ENCODE results near the gene SORCS2.

SORCS2 gene

DNA sequence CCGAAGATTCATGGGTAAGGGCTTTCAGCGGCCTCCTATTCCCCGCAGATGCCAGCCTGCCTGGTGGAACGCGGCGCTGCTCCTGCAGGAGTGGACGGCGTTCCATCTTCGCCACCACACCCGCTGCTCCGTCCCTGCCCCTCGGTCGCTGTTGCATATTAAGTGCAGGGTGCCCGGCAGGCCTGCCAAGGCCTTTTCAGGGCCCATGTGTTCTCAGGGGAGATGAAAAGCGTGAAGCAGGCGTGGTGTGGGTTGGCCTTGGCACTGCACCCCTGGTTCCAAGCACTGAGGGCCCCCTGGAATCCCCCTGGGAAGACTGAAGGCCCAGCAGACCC, 52.0 kb downstream of the SORCS2 start:
- H2AK5ac ChIP-seq (ENCODE audit: low read length, severe bottlenecking) = no peak overlapping the region
- H2BK120ac ChIP-seq (ENCODE audit: low read depth, low read length) = no peak overlapping the region
- H3K4me3 ChIP-seq (ENCODE audit: insufficient read depth in 1 of 2, low read depth in 1 of 2, low read length in 2 of 2) = no peak overlapping the region
- H4K8ac ChIP-seq (ENCODE audit: low read length) = no peak overlapping the region
- H3K4me2 ChIP-seq (ENCODE audit: low read length, poor library complexity, severe bottlenecking) = no peak overlapping the region
- no peaks in the 10 kb centered on the region for H3K36me3 ChIP-seq (ENCODE audit: control insufficient read depth in 1 of 2, insufficient read depth in 2 of 2, low read depth in 1 of 2, low read length in 2 of 2)
- H2BK5ac ChIP-seq (ENCODE audit: low read depth, low read length, poor library complexity, severe bottlenecking) = no peak overlapping the region
- no peak overlapping the region for H3K4ac ChIP-seq (ENCODE audit: low read depth in 1 of 2, low read length in 2 of 2)
- H3K79me1 ChIP-seq (replicated peaks; ENCODE audit: low read length, poor library complexity, severe bottlenecking) = peaks cover 2% of the 10 kb centered on the region
- no peak overlapping the region for H3K14ac ChIP-seq (ENCODE audit: low read length in 2 of 2)
- H3K23ac ChIP-seq (ENCODE audit: low read length in 2 of 2) = no peak overlapping the region
- H3K27me3 ChIP-seq (ENCODE audit: control insufficient read depth in 1 of 2, insufficient read depth in 1 of 2, low read length in 2 of 2) = peaks cover 27 to 41% of the 10 kb centered on the region in 2 experiments
- H2AFZ ChIP-seq (ENCODE audit: low read depth, low read length) = no peak overlapping the region
- H3K9ac ChIP-seq (ENCODE audit: low read length) = no peak overlapping the region
- no peak overlapping the region for H2BK15ac ChIP-seq (ENCODE audit: low read depth, poor library complexity, severe bottlenecking)
- no peak overlapping the region for H4K91ac ChIP-seq (ENCODE audit: low read length)
- peaks cover 7% of the 10 kb centered on the region for H3K9me3 ChIP-seq (ENCODE audit: control insufficient read depth, low read length)
- WGBS = 85% methylated on average over 16 of the region's 16 CpGs
- no peak overlapping the region for H2BK12ac ChIP-seq (ENCODE audit: low read length in 2 of 2)
- H3K18ac ChIP-seq (ENCODE audit: low read depth in 1 of 2, low read length in 2 of 2) = no peak overlapping the region
- H3K4me1 ChIP-seq (ENCODE audit: control insufficient read depth, insufficient read depth, low read depth, low read length) = peaks cover 4% of the 10 kb centered on the region
- H3K27ac ChIP-seq (ENCODE audit: low read length, poor library complexity, severe bottlenecking) = no peak overlapping the region
- no peak for DNase-seq

DNA sequence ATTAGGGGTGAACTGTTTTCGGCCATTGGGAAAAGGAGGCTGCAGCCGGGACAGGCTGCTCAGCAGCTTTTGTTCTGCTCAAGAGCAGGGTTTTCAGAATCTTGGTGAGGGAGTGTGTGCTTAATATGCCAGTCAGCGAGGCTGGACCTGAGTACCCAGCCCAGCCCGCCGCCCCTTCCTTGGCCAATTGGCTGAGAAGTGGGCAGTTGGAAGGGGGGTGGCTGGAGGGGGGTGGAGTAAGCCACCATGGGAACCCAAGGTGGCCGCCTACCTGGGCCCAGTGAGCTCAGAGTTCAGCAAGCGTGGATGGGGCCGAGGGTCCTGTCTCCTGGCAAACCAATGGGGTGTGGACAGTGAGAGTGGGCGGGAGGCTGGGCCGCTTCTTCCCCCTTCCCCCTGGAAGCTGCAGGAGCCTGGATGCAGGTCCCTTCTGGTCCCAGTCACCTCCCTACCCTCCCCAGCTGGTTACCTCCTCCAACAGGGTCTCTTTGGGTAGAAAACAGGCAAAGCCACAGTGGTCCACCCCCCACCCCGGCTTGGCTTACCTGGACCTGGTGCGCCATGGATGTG, 52.5 kb downstream of the SORCS2 start:
- H3K4me1 ChIP-seq (ENCODE audit: control insufficient read depth, insufficient read depth, low read depth, low read length) = peaks cover 4% of the 10 kb centered on the region
- no peak overlapping the region for H3K14ac ChIP-seq (ENCODE audit: low read length in 2 of 2)
- H3K36me3 ChIP-seq (ENCODE audit: control insufficient read depth in 1 of 2, insufficient read depth in 2 of 2, low read depth in 1 of 2, low read length in 2 of 2) = no peaks in the 10 kb centered on the region
- H3K23ac ChIP-seq (ENCODE audit: low read length in 2 of 2) = no peak overlapping the region
- H3K27me3 ChIP-seq (ENCODE audit: control insufficient read depth in 1 of 2, insufficient read depth in 1 of 2, low read length in 2 of 2) = peaks cover 31 to 40% of the 10 kb centered on the region in 2 experiments
- H4K8ac ChIP-seq (ENCODE audit: low read length) = no peak overlapping the region
- 89% methylated on average over 8 of the region's 12 CpGs for WGBS
- H3K9me3 ChIP-seq (ENCODE audit: control insufficient read depth, low read length) = peaks cover 9% of the 10 kb centered on the region
- no peak overlapping the region for H3K9ac ChIP-seq (ENCODE audit: low read length)
- no peak overlapping the region for H3K4me2 ChIP-seq (ENCODE audit: low read length, poor library complexity, severe bottlenecking)
- H4K91ac ChIP-seq (ENCODE audit: low read length) = no peak overlapping the region
- H2BK120ac ChIP-seq (ENCODE audit: low read depth, low read length) = no peak overlapping the region
- H3K4ac ChIP-seq (ENCODE audit: low read depth in 1 of 2, low read length in 2 of 2) = no peak overlapping the region
- H3K4me3 ChIP-seq (ENCODE audit: insufficient read depth in 1 of 2, low read depth in 1 of 2, low read length in 2 of 2) = no peak overlapping the region
- H2AK5ac ChIP-seq (ENCODE audit: low read length, severe bottlenecking) = no peak overlapping the region
- H2AFZ ChIP-seq (ENCODE audit: low read depth, low read length) = no peak overlapping the region
- H3K27ac ChIP-seq (ENCODE audit: low read length, poor library complexity, severe bottlenecking) = no peak overlapping the region
- no peak overlapping the region for H2BK15ac ChIP-seq (ENCODE audit: low read depth, poor library complexity, severe bottlenecking)
- peaks cover 2% of the 10 kb centered on the region for H3K79me1 ChIP-seq (replicated peaks; ENCODE audit: low read length, poor library complexity, severe bottlenecking)
- DNase-seq = no peak
- H2BK5ac ChIP-seq (ENCODE audit: low read depth, low read length, poor library complexity, severe bottlenecking) = no peak overlapping the region
- H2BK12ac ChIP-seq (ENCODE audit: low read length in 2 of 2) = no peak overlapping the region
- no peak overlapping the region for H3K18ac ChIP-seq (ENCODE audit: low read depth in 1 of 2, low read length in 2 of 2)

DNA sequence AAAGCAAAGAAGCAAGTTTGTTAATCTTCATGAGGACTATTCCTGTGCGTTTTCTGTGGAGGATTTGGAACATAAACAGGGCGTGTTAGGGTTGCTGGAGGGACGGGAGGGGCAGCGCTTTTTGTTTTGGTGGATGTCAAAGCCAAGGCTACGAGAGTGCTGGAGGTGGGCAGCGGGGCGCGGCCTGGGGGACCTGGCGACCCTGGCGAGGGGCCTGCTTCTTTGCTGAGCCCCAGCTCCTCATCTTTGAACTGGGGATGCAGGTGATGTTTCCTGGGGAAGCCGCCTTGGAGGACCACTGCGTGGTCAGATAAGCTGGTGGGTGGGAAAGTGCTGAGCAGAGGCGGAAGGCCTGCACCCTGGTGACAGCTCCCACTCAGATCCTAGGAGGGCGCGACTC, 55.2 kb downstream of the SORCS2 start:
- Histone ChIP-seq H3K4me2 (ENCODE audit: low read length, poor library complexity, severe bottlenecking) (no peak overlapping the region), H3K9me3 (ENCODE audit: control insufficient read depth, low read length) (peaks cover 9% of the 10 kb centered on the region), H3K14ac (ENCODE audit: low read length in 2 of 2) (no peak overlapping the region), H3K27ac (ENCODE audit: low read length, poor library complexity, severe bottlenecking) (no peak overlapping the region), H2AK5ac (ENCODE audit: low read length, severe bottlenecking) (no peak overlapping the region), H3K9ac (ENCODE audit: low read length) (no peak overlapping the region), H3K23ac (ENCODE audit: low read length in 2 of 2) (no peak overlapping the region), H3K18ac (ENCODE audit: low read depth in 1 of 2, low read length in 2 of 2) (no peak overlapping the region), H3K4me1 (ENCODE audit: control insufficient read depth, insufficient read depth, low read depth, low read length) (peaks cover 4% of the 10 kb centered on the region), H2AFZ (ENCODE audit: low read depth, low read length) (no peak overlapping the region), H3K4ac (ENCODE audit: low read depth in 1 of 2, low read length in 2 of 2) (no peak overlapping the region), H3K4me3 (ENCODE audit: insufficient read depth in 1 of 2, low read depth in 1 of 2, low read length in 2 of 2) (no peak overlapping the region), H2BK12ac (ENCODE audit: low read length in 2 of 2) (no peak overlapping the region), H4K8ac (ENCODE audit: low read length) (no peak overlapping the region), H4K91ac (ENCODE audit: low read length) (no peak overlapping the region), H3K79me1 (replicated peaks; ENCODE audit: low read length, poor library complexity, severe bottlenecking) (peaks cover 3% of the 10 kb centered on the region), H3K27me3 (ENCODE audit: control insufficient read depth in 1 of 2, insufficient read depth in 1 of 2, low read length in 2 of 2) (peaks cover 40 to 43% of the 10 kb centered on the region in 2 experiments), H2BK15ac (ENCODE audit: low read depth, poor library complexity, severe bottlenecking) (no peak overlapping the region), H2BK5ac (ENCODE audit: low read depth, low read length, poor library complexity, severe bottlenecking) (no peak overlapping the region), H3K36me3 (ENCODE audit: control insufficient read depth in 1 of 2, insufficient read depth in 2 of 2, low read depth in 1 of 2, low read length in 2 of 2) (no peaks in the 10 kb centered on the region), H2BK120ac (ENCODE audit: low read depth, low read length) (no peak overlapping the region)
- WGBS = 86% methylated on average over 12 of the region's 15 CpGs
- no peak for DNase-seq

DNA sequence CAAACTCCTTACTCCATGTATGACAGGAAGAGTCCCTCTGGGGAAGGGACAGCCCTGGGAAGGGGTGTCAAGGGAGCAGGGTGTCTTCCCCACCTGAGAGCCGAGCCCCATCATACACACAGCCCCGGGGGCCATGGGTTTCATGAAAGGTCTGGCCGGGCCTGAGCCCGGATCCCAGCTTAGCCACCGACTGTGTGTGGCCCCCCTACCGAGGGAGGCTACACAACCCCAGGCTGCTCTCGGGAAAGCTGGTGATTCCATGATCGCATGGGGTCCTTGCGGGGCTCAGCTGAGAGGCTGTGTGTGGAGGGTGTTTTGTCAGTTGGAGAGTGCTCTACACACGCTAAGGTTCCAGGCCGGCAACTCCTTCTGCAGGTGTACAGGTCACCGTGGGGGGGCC, 55.6 kb downstream of the SORCS2 start:
- no peak overlapping the region for H3K4me2 ChIP-seq (ENCODE audit: low read length, poor library complexity, severe bottlenecking)
- H3K9me3 ChIP-seq (ENCODE audit: control insufficient read depth, low read length) = peaks cover 9% of the 10 kb centered on the region
- no peak overlapping the region for H4K91ac ChIP-seq (ENCODE audit: low read length)
- peaks cover 3% of the 10 kb centered on the region for H3K79me1 ChIP-seq (replicated peaks; ENCODE audit: low read length, poor library complexity, severe bottlenecking)
- H2AFZ ChIP-seq (ENCODE audit: low read depth, low read length) = no peak overlapping the region
- WGBS = 83% methylated on average over 12 of the region's 12 CpGs
- H3K4me1 ChIP-seq (ENCODE audit: control insufficient read depth, insufficient read depth, low read depth, low read length) = peaks cover 4% of the 10 kb centered on the region
- H2BK12ac ChIP-seq (ENCODE audit: low read length in 2 of 2) = no peak overlapping the region
- H3K23ac ChIP-seq (ENCODE audit: low read length in 2 of 2) = no peak overlapping the region
- no peak for DNase-seq
- H3K9ac ChIP-seq (ENCODE audit: low read length) = no peak overlapping the region
- H2BK120ac ChIP-seq (ENCODE audit: low read depth, low read length) = no peak overlapping the region
- H3K18ac ChIP-seq (ENCODE audit: low read depth in 1 of 2, low read length in 2 of 2) = no peak overlapping the region
- H3K27ac ChIP-seq (ENCODE audit: low read length, poor library complexity, severe bottlenecking) = no peak overlapping the region
- no peak overlapping the region for H3K4me3 ChIP-seq (ENCODE audit: insufficient read depth in 1 of 2, low read depth in 1 of 2, low read length in 2 of 2)
- H3K36me3 ChIP-seq (ENCODE audit: control insufficient read depth in 1 of 2, insufficient read depth in 2 of 2, low read depth in 1 of 2, low read length in 2 of 2) = no peaks in the 10 kb centered on the region
- H2BK15ac ChIP-seq (ENCODE audit: low read depth, poor library complexity, severe bottlenecking) = no peak overlapping the region
- no peak overlapping the region for H3K4ac ChIP-seq (ENCODE audit: low read depth in 1 of 2, low read length in 2 of 2)
- no peak overlapping the region for H2AK5ac ChIP-seq (ENCODE audit: low read length, severe bottlenecking)
- H2BK5ac ChIP-seq (ENCODE audit: low read depth, low read length, poor library complexity, severe bottlenecking) = no peak overlapping the region
- no peak overlapping the region for H3K14ac ChIP-seq (ENCODE audit: low read length in 2 of 2)
- H4K8ac ChIP-seq (ENCODE audit: low read length) = no peak overlapping the region
- peaks cover 42 to 44% of the 10 kb centered on the region in 2 experiments for H3K27me3 ChIP-seq (ENCODE audit: control insufficient read depth in 1 of 2, insufficient read depth in 1 of 2, low read length in 2 of 2)

Measured in mesenchymal stem cell (in vitro differentiated cells and primary cell).